ENCODE data around the gene LYPLAL1. TPM values are rescaled to one million over a fixed set of nuclear protein-coding genes. Genes with fewer than 3 reads are reported as not detected.

Gene LYPLAL1
- total RNA-seq, 1 donor from 2014 or later: 41.6 TPM

- DNase-seq: no peak
- H3K9me3 ChIP-seq: no peaks in the 10 kb centered on the region
- H3K36me3 ChIP-seq: no peaks in the 10 kb centered on the region
- no peaks in the 10 kb centered on the region for H3K4me1 ChIP-seq
- ATAC-seq: no peak
- no peaks in the 10 kb centered on the region for H3K27me3 ChIP-seq (ENCODE audit: low read depth)
- intact Hi-C loops (cut with DNase I): no loop called here
- H3K4me3 ChIP-seq: no peak overlapping the region
- no peak overlapping the region for H3K27ac ChIP-seq
- TF ChIP-seq CTCF (IDR thresholded peaks at IDR 0.05): no peak
These were observed 12.7 kb upstream of the LYPLAL1 start for GRCh38 chr1:219160967-219161366.

GRCh38 chr1:219161371-219161770, 12.3 kb upstream of the LYPLAL1 start:
- Histone ChIP-seq H3K36me3 (no peaks in the 10 kb centered on the region), H3K4me3 (no peak overlapping the region), H3K27ac (no peak overlapping the region), H3K27me3 (ENCODE audit: low read depth) (no peaks in the 10 kb centered on the region), H3K4me1 (no peaks in the 10 kb centered on the region), H3K9me3 (no peaks in the 10 kb centered on the region)
- intact Hi-C loops (cut with DNase I): no loop called here
- no peak for TF ChIP-seq CTCF (IDR thresholded peaks at IDR 0.05)
- no peak for ATAC-seq
- DNase-seq: no peak

- Histone ChIP-seq H3K4me1 (no peaks in the 10 kb centered on the region), H3K27ac (no peak overlapping the region), H3K9me3 (no peaks in the 10 kb centered on the region), H3K27me3 (ENCODE audit: low read depth) (no peaks in the 10 kb centered on the region), H3K36me3 (no peaks in the 10 kb centered on the region), H3K4me3 (no peak overlapping the region)
- DNase-seq (no peak), ATAC-seq (peak in 1 of 2 donors; percentile 60)
- no peak for TF ChIP-seq CTCF (IDR thresholded peaks at IDR 0.05)
- intact Hi-C loops (cut with DNase I): no loop called here
These were observed 10.2 kb upstream of the LYPLAL1 start for GRCh38 chr1:219163401-219163954.

- H3K9me3 ChIP-seq: no peaks in the 10 kb centered on the region
- ATAC-seq (no peak), DNase-seq (no peak)
- intact Hi-C loops (cut with DNase I): no loop called here
- no peaks in the 10 kb centered on the region for H3K36me3 ChIP-seq
- no peak overlapping the region for H3K27ac ChIP-seq
- peaks cover 13% of the 10 kb centered on the region for H3K4me1 ChIP-seq
- no peak for TF ChIP-seq CTCF (IDR thresholded peaks at IDR 0.05)
- H3K4me3 ChIP-seq: no peak overlapping the region
- H3K27me3 ChIP-seq (ENCODE audit: low read depth): no peaks in the 10 kb centered on the region
These were observed 2.3 kb upstream of the LYPLAL1 start for GRCh38 chr1:219171192-219171935.

GRCh38 chr1:219172821-219173220, 857 bp upstream of the LYPLAL1 start:
- DNase-seq: no peak
- Histone ChIP-seq H3K27ac (peak overlapping the region; percentile 90), H3K27me3 (ENCODE audit: low read depth) (no peaks in the 10 kb centered on the region), H3K36me3 (no peaks in the 10 kb centered on the region), H3K4me3 (no peak overlapping the region), H3K4me1 (peaks cover 17% of the 10 kb centered on the region), H3K9me3 (no peaks in the 10 kb centered on the region)
- intact Hi-C loops (cut with DNase I): no loop called here
- no peak for ATAC-seq
- no peak for TF ChIP-seq CTCF (IDR thresholded peaks at IDR 0.05)
